ENCODE results near the gene ACP2. TPM values are rescaled to one million over a fixed set of nuclear protein-coding genes. Genes with fewer than 3 reads are reported as not detected.

ACP2 gene
- polyA plus RNA-seq, 10 donors: 17.0 to 30.9 (median 24.6) TPM

GRCh38 chr11:47269002-47269828 lies 20.6 kb upstream of the ACP2 start:
- peak; percentile 86 to 94 (median 88) for DNase-seq

GRCh38 chr11:47268448-47269001 lies 19.9 kb upstream of the ACP2 start:
- DNase-seq: no peak

DNA sequence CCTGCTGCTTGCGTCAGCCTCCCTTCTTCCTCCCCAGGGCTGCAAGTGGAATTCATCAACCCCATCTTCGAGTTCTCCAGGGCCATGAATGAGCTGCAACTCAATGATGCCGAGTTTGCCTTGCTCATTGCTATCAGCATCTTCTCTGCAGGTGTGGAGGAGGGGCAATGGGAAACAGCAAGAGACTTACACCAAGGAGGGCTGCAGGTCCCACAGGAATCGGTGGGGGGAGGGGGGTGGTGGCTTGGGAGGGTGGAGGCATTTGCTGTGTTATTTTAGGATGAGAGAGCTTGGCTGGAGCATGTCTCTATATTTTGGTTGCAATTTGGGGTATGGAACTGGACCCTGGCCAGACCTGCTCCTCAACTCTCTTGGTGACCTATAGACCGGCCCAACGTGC lies 19.3 kb upstream of the ACP2 start:
- DNase-seq: no peak

GRCh38 chr11:47264521-47264920 lies 15.9 kb upstream of the ACP2 start:
- no peak for DNase-seq

DNA sequence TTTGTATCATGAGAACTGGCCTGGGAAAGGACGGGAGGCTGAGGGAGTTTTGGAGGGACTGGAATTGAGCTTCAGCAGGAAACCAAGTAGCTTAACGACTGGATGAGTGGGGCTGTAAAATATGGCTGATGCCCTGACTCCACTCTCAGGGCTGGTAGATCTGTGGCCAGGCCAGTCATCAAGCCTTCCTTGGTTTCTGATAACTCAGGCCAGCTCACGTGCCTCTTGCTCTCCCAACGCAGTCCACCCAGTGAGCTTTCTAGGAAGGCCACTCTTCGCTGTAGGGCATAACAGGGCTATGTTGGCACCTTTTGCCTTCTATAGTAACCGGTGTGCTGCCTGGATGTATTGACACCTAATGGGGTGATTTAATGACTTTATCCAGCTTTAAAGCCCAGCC lies 15.5 kb upstream of the ACP2 start:
- DNase-seq: no peak

- no peak for DNase-seq
Observed at GRCh38 chr11:47261291-47261800, 12.7 kb upstream of the ACP2 start.

DNA sequence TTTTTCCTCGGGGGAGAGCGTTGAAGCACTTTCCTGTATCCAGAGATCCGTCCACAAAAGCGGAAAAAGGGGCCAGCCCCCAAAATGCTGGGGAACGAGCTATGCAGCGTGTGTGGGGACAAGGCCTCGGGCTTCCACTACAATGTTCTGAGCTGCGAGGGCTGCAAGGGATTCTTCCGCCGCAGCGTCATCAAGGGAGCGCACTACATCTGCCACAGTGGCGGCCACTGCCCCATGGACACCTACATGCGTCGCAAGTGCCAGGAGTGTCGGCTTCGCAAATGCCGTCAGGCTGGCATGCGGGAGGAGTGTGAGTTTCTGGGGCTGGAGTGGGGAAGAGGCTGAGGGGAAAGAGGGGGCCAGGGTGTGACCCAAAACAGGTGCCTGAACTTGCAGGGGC lies 11.8 kb upstream of the ACP2 start:
- DNase-seq: no peak

- peak in 2 of 3 donors; percentile 33 to 49 for DNase-seq
Observed at GRCh38 chr11:47259232-47259977, 10.8 kb upstream of the ACP2 start.

GRCh38 chr11:47258317-47258902 lies 9.8 kb upstream of the ACP2 start:
- no peak for DNase-seq

- DNase-seq: peak in 2 of 3 donors; percentile 66 to 82
Observed at GRCh38 chr11:47257517-47258316, 9.1 kb upstream of the ACP2 start, which contains the start of gene NR1H3. NR1H3 (plus strand) TSS chr11:47257996; CDS start chr11:47259217, 1,221 bp downstream.

- no peak for DNase-seq
Observed at GRCh38 chr11:47257177-47257516, 8.5 kb upstream of the ACP2 start.

- no peak for DNase-seq
Observed at GRCh38 chr11:47256374-47256773, 7.8 kb upstream of the ACP2 start.

DNA sequence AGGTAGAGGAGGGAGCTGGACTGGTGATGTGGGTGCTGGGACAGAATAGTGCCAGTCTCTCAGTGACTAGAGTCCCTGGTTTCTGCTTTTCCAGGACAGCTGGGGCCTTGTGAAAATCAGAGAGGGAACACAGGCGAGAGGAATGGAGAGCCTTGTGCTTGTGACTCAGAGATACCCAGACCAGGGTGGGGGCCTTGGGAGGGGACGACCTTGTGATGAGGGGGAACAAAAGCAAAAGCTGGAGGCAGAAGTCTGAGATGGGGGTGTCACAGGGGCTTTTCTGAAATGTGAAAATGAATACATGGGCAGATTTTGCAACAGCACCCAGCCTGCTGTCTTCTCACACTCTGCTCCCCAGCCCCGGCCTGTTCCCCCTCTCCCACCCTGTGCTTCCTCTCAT lies 5.8 kb upstream of the ACP2 start:
- DNase-seq: no peak

DNA sequence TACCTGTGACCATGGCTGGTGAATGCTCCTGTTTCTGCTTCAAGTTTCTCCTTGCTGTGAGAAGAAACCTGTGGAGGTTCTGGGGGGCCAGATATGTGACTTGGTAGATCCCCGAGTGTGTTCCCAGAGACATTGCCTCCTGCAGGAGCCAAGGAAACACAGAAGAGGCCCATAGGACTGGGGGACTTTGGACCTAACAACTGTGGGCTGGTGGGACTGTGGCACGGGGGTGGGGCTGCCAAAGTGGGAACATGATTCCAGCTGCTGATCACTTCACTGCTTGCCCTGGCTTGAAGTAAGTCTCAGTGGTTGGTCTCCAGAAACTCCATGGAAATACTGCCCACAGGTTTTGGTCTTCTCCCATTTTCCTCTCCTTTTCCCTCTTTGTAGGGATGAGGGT lies 5.0 kb upstream of the ACP2 start:
- DNase-seq: no peak

- no peak for DNase-seq
Observed at GRCh38 chr11:47251751-47252150, 3.1 kb upstream of the ACP2 start.

DNA sequence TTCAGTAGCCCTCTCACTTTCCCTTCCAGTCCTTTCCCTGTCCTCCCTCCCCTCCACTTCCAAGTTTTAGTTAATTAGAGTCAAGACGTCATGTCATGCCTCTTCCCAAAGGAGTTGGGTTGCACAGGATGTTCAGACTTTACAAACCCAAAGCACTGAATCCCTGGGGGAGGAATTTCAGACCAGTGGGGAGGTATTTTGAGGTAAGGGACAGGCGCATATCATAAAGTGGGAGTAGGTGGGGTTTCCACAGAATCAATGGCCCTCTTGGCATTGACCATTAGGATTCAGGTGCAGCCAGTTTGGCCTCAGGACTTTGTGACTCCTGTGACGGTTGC lies 733 bp upstream of the ACP2 start:
- no peak for DNase-seq

- DNase-seq: no peak
Observed at GRCh38 chr11:47248304-47248663, 330 bp downstream of the ACP2 start.

GRCh38 chr11:47247502-47247901 lies 1.1 kb downstream of the ACP2 start:
- no peak for DNase-seq

DNA sequence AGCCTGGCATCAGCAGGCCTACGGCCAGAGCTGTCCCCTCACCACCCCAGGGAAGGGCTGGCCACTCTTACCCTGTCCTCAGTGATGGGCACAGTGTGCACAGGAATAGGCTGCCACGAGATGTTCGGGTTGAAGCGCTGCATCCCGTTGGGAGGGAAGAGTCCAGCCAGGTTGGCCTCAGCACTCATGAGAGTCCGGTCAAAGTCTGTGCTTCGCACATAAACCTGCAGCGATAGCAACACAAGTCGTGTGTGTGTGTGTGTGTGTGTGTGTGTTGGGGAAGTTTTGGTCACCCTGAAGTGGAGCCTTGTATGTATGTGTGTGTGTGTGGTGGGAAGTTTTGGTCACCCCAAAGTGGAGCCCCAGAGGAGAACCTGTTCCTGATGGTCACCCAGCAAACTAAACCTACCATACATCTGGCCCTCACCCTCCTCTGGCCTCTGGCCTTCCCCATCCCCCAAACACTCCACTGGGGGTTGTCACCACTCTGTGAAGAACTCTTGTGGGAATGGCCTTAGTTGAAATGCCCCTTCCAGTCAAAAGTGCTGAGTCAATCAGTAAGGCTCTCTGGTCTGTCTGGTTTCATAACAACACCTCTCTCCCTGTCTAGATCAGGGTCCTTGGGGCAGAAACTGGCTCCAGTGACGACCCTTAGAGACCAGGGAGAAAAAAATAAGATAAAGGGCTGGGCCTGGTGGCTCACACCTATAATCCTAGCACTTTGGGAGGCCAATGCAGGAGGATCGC lies 2.8 kb downstream of the ACP2 start:
- DNase-seq: no peak

DNA sequence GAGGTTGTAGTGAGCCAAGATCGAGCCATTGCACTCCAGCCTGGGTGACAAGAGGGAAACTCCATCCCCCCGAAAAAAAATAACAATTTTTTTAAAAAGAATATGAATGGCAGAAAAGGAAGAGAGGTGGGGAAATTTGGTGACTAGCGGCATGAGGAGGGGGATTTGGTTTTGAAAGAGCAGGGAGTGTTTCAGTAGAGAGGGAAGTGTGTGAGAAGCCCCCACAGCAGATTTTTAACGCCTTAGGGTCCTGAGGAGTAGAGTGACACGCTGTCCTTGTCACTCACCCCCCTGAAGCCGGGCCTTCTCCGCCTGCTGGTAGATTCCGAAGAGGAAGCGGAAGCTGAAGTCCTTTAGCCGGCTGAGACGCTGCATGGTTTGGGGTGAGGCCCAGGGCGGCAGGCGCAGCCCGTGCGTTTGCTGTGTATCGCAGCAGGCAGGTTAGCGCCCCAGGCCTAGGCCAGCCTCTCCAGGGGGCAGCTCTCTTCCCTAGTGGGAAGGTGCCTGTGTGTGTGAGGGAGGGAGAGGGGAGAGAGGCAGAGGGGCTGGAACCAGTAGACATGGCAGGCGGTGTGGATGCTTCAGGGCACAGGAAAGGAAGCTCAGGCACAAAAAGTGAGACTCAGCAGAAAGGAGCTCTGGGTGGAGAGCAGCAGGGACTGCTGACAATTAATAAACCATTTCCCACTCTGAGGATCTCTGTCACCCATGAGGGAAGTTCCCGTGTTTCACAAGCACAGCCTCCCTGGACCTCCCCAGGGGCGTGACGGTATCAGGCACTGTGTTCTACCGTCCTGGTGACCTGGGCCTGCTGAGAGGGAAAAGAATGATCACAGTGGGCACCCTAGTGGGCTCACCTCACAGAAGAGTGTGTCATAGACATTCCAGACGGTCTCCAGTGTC lies 3.9 kb downstream of the ACP2 start:
- peak in 1 of 3 donors; percentile 37 for DNase-seq
